MCF 10A (cell line): ENCODE data around the gene ARHGEF10L. TPM values are rescaled to one million over a fixed set of nuclear protein-coding genes. Genes with fewer than 3 reads are reported as not detected.

ENCODE experiments used
- BruUV-seq: library from RNA; stranded (reverse); fragments of 400-500 nt; replicated peaks from 2 replicates; lab custom pipeline; 2021; lab: Mats Ljungman, UMichigan
- CTCF ChIA-PET: fragments of 300-600 bp; sonication (Branson Sonifier 250); formaldehyde crosslinking; extraction: SDS; loops from one replicate; lab custom pipeline; 2021; ENCODE audit warnings: antibody characterized with exemption, inconsistent platforms; lab: Yijun Ruan, JAX
- POLR2A ChIA-PET: fragments of 300-600, 350-650 bp; sonication (Branson Sonifier 250); formaldehyde crosslinking; extraction: SDS; loops from one replicate; lab custom pipeline; 2020; ENCODE audit warnings: antibody characterized with exemption, inconsistent platforms; lab: Yijun Ruan, JAX
- DNase-seq: peaks from one replicate; pipeline ENCODE4 v3.0.0-alpha.2; 2018; ENCODE audit not compliant: unreplicated experiment
- H3K27ac Mint-ChIP-seq: one replicate; pipeline ENCODE4 v1.8.0; 2022; ENCODE audit warnings: mild to moderate bottlenecking, low read depth, mixed read lengths; ENCODE audit not compliant: unreplicated experiment
- H3K27me3 Mint-ChIP-seq: one replicate; pipeline ENCODE4 v1.8.0; 2022; ENCODE audit warnings: mixed read lengths; ENCODE audit not compliant: insufficient read depth, unreplicated experiment
- H3K36me3 Mint-ChIP-seq: one replicate; pipeline ENCODE4 v1.8.0; 2022; ENCODE audit warnings: mild to moderate bottlenecking, moderate library complexity, mixed read lengths; ENCODE audit not compliant: insufficient read depth, unreplicated experiment
- H3K4me1 Mint-ChIP-seq: one replicate; pipeline ENCODE4 v1.8.0; 2022; ENCODE audit warnings: mixed read lengths; ENCODE audit not compliant: insufficient read depth, unreplicated experiment
- H3K4me3 Mint-ChIP-seq: one replicate; pipeline ENCODE4 v1.8.0; 2022; ENCODE audit warnings: mild to moderate bottlenecking, moderate library complexity, mixed read lengths; ENCODE audit not compliant: unreplicated experiment
- H3K9me3 Mint-ChIP-seq: one replicate; pipeline ENCODE4 v1.8.0; 2022; ENCODE audit warnings: mixed read lengths; ENCODE audit not compliant: unreplicated experiment
- CTCF ChIP-seq: fragments of 200-600 bp; IDR thresholded peaks from one replicate; pipeline ENCODE4 v1.8.0; 2022; ENCODE audit warnings: antibody characterized with exemption, mild to moderate bottlenecking; ENCODE audit not compliant: unreplicated experiment
- intact Hi-C: fragments of 100-400 bp; cut with micrococcal nuclease; formaldehyde crosslinking; loops from 2 replicates; pipeline ENCODE4 v1.14.1; 2022
- total RNA-seq: library from RNA; stranded (reverse); gene quantifications from 2 replicates; pipeline ENCODE4 v1.2.3, GENCODE V29; 2022

The ARHGEF10L gene
- total RNA-seq, 1 experiment from 2014 or later = 5.0 TPM

GRCh38 chr1:17735793-17736192, 196.3 kb downstream of the ARHGEF10L start:
- ChIA-PET CTCF (no interaction called here), POLR2A (no interaction called here)
- no TSS peak for BruUV-seq
- Mint-ChIP-seq H3K36me3 (no peaks in the 10 kb centered on the region), H3K4me3 (no peak overlapping the region), H3K27me3 (peaks cover 13% of the 10 kb centered on the region), H3K27ac (no peak overlapping the region), H3K9me3 (no peaks in the 10 kb centered on the region), H3K4me1 (no peaks in the 10 kb centered on the region)
- TF ChIP-seq CTCF = no peak
- intact Hi-C loops = no loop called here
- no peak for DNase-seq

- BruUV-seq = no TSS peak
- Mint-ChIP-seq H3K36me3 (no peaks in the 10 kb centered on the region), H3K27ac (no peak overlapping the region), H3K4me3 (no peak overlapping the region), H3K4me1 (no peaks in the 10 kb centered on the region), H3K27me3 (peaks cover 20% of the 10 kb centered on the region), H3K9me3 (no peaks in the 10 kb centered on the region)
- ChIA-PET POLR2A (no interaction called here), CTCF (interaction anchor here (0.5 kb wide), 1 partner anchor 77 kb away, joined by 4 read pairs; no protein-coding TSS in a partner anchor)
- TF ChIP-seq CTCF = no peak
- intact Hi-C loops = no loop called here
- DNase-seq = no peak
These were observed 197.1 kb downstream of the ARHGEF10L start for GRCh38 chr1:17736625-17737024.

GRCh38 chr1:17739050-17739449, 199.6 kb downstream of the ARHGEF10L start:
- CTCF ChIA-PET = no interaction called here
- POLR2A ChIA-PET = no interaction called here
- no peak overlapping the region for H3K27ac Mint-ChIP-seq

GRCh38 chr1:17741052-17741451, 201.6 kb downstream of the ARHGEF10L start:
- TF ChIP-seq CTCF = no peak
- POLR2A ChIA-PET = interaction anchor here (0.7 kb wide), 1 partner anchor 156 kb away, joined by 3 read pairs; no protein-coding TSS in a partner anchor
- Mint-ChIP-seq H3K4me1 (no peaks in the 10 kb centered on the region), H3K27ac (no peak overlapping the region), H3K36me3 (no peaks in the 10 kb centered on the region), H3K27me3 (peaks cover 20% of the 10 kb centered on the region), H3K4me3 (no peak overlapping the region), H3K9me3 (no peaks in the 10 kb centered on the region)
- no peak for DNase-seq
- BruUV-seq = no TSS peak
- intact Hi-C loops = no loop called here
- CTCF ChIA-PET = interaction anchor here (0.6 to 0.7 kb wide), 3 partner anchors 18 to 1063 kb away, joined by 3 read pairs; no protein-coding TSS in a partner anchor

More at GRCh38 chr1:17739050-17739449, 199.6 kb downstream of the ARHGEF10L start:
- Mint-ChIP-seq H3K27me3 (peaks cover 20% of the 10 kb centered on the region), H3K4me3 (no peak overlapping the region), H3K36me3 (no peaks in the 10 kb centered on the region), H3K9me3 (no peaks in the 10 kb centered on the region), H3K4me1 (no peaks in the 10 kb centered on the region)
- intact Hi-C loops = no loop called here
- no TSS peak for BruUV-seq
- DNase-seq = no peak
- TF ChIP-seq CTCF = no peak
